Type B pancreatic cell (in vitro differentiated cells): ENCODE results near the gene PHF1. TPM values are rescaled to one million over a fixed set of nuclear protein-coding genes. Genes with fewer than 3 reads are reported as not detected.
"Not testable (repeated sequence)": the region's sequence is repeated elsewhere in the genome, so short reads cannot be mapped to it uniquely, and the experiment has no call there.

ENCODE experiments used
- DNase-seq: peaks from one replicate; pipeline ENCODE4 v3.0.0; 2021; ENCODE audit warnings: mixed read lengths; ENCODE audit not compliant: unreplicated experiment; ENCODE audit errors: extremely low spot score
- H3K27ac Mint-ChIP-seq: 2 replicates; pipeline ENCODE4 v1.8.0; 2021; ENCODE audit warnings: mild to moderate bottlenecking, mixed read lengths
- H3K27me3 Mint-ChIP-seq: 2 replicates; pipeline ENCODE4 v1.8.0; 2021; ENCODE audit warnings: mixed read lengths
- H3K36me3 Mint-ChIP-seq: 2 replicates; pipeline ENCODE4 v1.8.0; 2021; ENCODE audit warnings: mixed read lengths
- H3K4me1 Mint-ChIP-seq: one replicate; pipeline ENCODE4 v1.8.0; 2021; ENCODE audit warnings: mixed read lengths; ENCODE audit not compliant: unreplicated experiment
- H3K4me3 Mint-ChIP-seq: 2 replicates; pipeline ENCODE4 v1.8.0; 2021; ENCODE audit warnings: mild to moderate bottlenecking, mixed read lengths
- H3K9me3 Mint-ChIP-seq: 2 replicates; pipeline ENCODE4 v1.8.0; 2021; ENCODE audit warnings: mixed read lengths
- total RNA-seq: library from RNA; stranded (reverse); gene quantifications from 2 replicates; pipeline ENCODE4 v1.2.1, GENCODE V29; 2021; ENCODE audit warnings: low replicate concordance
- TF ChIP-seq, protein P1 (sequence below): fragments of 200-600 bp; sonication (generic); conservative IDR thresholded peaks from 2 replicates; pipeline ENCODE4 v1.5.0; 2021; ENCODE audit warnings: antibody characterized with exemption, mild to moderate bottlenecking

The PHF1 gene
- total RNA-seq, 1 donor from 2014 or later = 49.6 TPM

- Mint-ChIP-seq H3K9me3 (no peaks in the 10 kb centered on the region), H3K4me3 (peak within 1 kb of the TSS; percentile 91), H3K27me3 (no peaks in the 10 kb centered on the region), H3K36me3 (peaks cover 10% of the 10 kb centered on the region), H3K27ac (peak within 1 kb of the TSS; percentile 97), H3K4me1 (peaks cover 34% of the 10 kb centered on the region)
- peak; percentile 100 for DNase-seq
- TF ChIP-seq, protein P1, sequence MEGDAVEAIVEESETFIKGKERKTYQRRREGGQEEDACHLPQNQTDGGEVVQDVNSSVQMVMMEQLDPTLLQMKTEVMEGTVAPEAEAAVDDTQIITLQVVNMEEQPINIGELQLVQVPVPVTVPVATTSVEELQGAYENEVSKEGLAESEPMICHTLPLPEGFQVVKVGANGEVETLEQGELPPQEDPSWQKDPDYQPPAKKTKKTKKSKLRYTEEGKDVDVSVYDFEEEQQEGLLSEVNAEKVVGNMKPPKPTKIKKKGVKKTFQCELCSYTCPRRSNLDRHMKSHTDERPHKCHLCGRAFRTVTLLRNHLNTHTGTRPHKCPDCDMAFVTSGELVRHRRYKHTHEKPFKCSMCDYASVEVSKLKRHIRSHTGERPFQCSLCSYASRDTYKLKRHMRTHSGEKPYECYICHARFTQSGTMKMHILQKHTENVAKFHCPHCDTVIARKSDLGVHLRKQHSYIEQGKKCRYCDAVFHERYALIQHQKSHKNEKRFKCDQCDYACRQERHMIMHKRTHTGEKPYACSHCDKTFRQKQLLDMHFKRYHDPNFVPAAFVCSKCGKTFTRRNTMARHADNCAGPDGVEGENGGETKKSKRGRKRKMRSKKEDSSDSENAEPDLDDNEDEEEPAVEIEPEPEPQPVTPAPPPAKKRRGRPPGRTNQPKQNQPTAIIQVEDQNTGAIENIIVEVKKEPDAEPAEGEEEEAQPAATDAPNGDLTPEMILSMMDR = peak; percentile 99
Observed at GRCh38 chr6:33391278-33391921, 19.4 kb upstream of the PHF1 start, which contains the start of gene KIFC1. Gene KIFC1 (plus strand): TSS chr6:33391823. CDS start chr6:33391986, 163 bp downstream.

DNA sequence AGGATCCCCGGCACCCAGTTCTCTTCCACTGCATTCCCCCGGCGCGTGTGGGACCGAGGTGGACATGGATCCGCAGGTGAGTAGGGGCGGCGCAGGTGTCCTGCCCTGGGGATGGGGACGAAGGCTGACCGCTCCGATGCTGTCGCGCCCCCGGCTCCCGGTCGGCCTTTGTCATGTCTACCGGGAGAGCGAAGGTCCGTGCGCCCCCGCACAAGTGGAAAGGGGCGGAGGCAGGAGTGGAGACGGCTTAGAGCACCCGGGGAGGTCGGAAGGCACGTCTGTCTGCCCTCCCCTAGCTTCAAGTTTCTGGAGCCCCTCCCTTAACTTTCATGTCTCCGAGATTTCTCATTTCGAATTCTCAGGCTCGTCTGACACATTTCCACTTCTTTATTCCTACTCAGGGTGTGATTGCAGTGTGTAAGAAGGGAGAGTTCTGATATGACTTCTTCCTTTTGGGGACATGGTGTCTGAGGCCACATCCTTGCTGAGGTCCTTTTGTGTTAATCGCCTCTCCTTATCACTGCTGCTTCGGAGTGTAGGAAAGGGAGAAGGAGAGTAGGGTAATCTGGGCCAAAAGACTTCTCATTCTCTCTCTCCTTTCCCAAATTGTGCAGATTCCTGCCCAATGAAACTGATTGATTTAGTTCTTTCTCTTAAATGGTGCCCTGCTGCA lies 18.8 kb upstream of the PHF1 start:
- peak overlapping the region; percentile 97 for H3K27ac Mint-ChIP-seq
- H3K9me3 Mint-ChIP-seq = no peaks in the 10 kb centered on the region
- H3K4me1 Mint-ChIP-seq = peaks cover 34% of the 10 kb centered on the region
- peak overlapping the region; percentile 91 for H3K4me3 Mint-ChIP-seq
- TF ChIP-seq, protein P1 = no peak
- DNase-seq = no peak
- peaks cover 10% of the 10 kb centered on the region for H3K36me3 Mint-ChIP-seq
- H3K27me3 Mint-ChIP-seq = no peaks in the 10 kb centered on the region

GRCh38 chr6:33392595-33392948 lies 18.2 kb upstream of the PHF1 start:
- Mint-ChIP-seq H3K9me3 (no peaks in the 10 kb centered on the region), H3K27me3 (no peaks in the 10 kb centered on the region), H3K36me3 (peaks cover 13% of the 10 kb centered on the region)

DNA sequence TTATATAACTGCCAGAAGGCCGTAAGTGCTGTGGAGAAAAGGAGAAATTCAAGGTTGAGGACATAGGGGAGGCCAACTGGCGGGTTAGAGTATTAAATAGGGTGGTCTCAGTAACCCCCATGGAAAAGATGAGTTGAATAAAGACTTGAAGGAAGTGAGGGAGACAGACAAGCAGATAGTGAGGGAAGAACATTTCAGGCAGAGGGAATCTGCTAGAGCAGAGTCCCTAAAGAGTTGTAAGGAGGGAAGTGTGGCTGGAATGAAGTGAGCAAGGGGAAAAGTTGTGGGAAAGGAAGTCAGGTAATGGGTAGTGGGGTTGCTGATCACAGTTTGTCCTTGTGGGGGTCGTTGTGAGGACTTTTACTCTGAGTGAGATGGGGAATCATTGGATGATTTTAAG lies 17.8 kb upstream of the PHF1 start:
- peaks cover 17% of the 10 kb centered on the region for H3K36me3 Mint-ChIP-seq

More at GRCh38 chr6:33392595-33392948, 18.2 kb upstream of the PHF1 start:
- peaks cover 34% of the 10 kb centered on the region for H3K4me1 Mint-ChIP-seq
- peak overlapping the region; percentile 97 for H3K27ac Mint-ChIP-seq
- no peak for DNase-seq
- TF ChIP-seq, protein P1 = no peak
- H3K4me3 Mint-ChIP-seq = peak overlapping the region; percentile 91

DNA sequence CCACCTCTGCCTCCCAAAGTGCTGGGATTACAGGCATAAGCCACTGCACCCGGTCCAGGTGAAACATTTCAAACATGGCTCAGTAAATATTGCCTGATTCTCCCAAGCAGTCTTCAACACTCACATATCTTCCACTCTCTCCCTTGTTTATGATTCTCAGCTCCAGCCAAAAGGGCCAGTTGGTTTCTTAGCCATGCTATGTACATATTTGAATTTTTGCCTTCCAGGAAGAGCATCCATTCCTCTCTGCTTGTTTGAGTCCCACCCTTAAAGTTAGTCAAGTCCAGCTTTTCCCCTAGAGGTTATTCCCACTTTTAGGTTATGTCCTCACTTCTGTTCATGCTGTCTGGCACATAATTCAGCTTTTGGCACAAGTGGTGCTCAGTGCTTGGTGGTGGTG lies 13.3 kb upstream of the PHF1 start:
- Mint-ChIP-seq H3K9me3 (no peaks in the 10 kb centered on the region), H3K4me1 (peaks cover 21% of the 10 kb centered on the region), H3K36me3 (peaks cover 19% of the 10 kb centered on the region), H3K4me3 (no peak overlapping the region), H3K27me3 (no peaks in the 10 kb centered on the region), H3K27ac (no peak overlapping the region)
- DNase-seq = no peak
- TF ChIP-seq, protein P1 = no peak

More for the DNA sequence above, 17.8 kb upstream of the PHF1 start:
- TF ChIP-seq, protein P1 = no peak
- Mint-ChIP-seq H3K4me1 (peaks cover 34% of the 10 kb centered on the region), H3K27ac (peak overlapping the region; percentile 97), H3K4me3 (peak overlapping the region; percentile 91), H3K9me3 (no peaks in the 10 kb centered on the region), H3K27me3 (no peaks in the 10 kb centered on the region)
- no peak for DNase-seq

- Mint-ChIP-seq H3K4me1 (peaks cover 14% of the 10 kb centered on the region), H3K36me3 (peaks cover 16% of the 10 kb centered on the region)
- not testable (repeated sequence) for H3K27me3 Mint-ChIP-seq, H3K4me3 Mint-ChIP-seq, DNase-seq, H3K9me3 Mint-ChIP-seq, H3K27ac Mint-ChIP-seq
Observed at GRCh38 chr6:33398601-33399000, 12.2 kb upstream of the PHF1 start.

GRCh38 chr6:33399881-33400280 lies 10.9 kb upstream of the PHF1 start:
- not testable (repeated sequence) for H3K4me3 Mint-ChIP-seq, DNase-seq, H3K27ac Mint-ChIP-seq, H3K4me1 Mint-ChIP-seq, H3K9me3 Mint-ChIP-seq, H3K27me3 Mint-ChIP-seq
- peaks cover 22% of the 10 kb centered on the region for H3K36me3 Mint-ChIP-seq
